ENCODE data around the gene KIF21A.
"Not testable (repeated sequence)": the region's sequence is repeated elsewhere in the genome, so short reads cannot be mapped to it uniquely, and the experiment has no call there.

KIF21A gene

DNA sequence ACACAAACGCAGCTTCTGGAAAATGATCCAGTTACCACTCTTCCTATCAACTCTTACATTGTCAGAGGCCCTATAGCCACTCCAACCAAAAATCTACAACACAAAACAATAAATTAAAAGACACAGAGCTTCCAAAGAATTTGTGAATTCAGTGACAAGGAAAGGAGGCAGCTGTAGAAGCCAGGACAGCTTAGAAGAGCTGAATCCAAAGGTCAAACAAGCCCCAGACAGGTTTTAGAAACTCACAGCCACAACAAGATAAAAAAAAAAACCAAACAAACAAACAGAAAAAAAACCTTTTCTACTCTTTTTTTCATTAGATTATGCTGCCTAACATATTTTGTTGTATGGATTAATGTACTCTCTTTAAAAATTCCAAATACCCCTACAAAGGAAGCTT, 94.4 kb downstream of the KIF21A start:
- no peak for DNase-seq (ENCODE audit: low read depth in 2 of 3, low spot score in 1 of 3)

- DNase-seq (ENCODE audit: low read depth in 2 of 3, low spot score in 1 of 3), result no peak
These were observed 98.0 kb downstream of the KIF21A start for GRCh38 chr12:39344926-39345325.

GRCh38 chr12:39343665-39344064, 99.3 kb downstream of the KIF21A start:
- DNase-seq (ENCODE audit: low read depth in 2 of 3, low spot score in 1 of 3), result no peak

GRCh38 chr12:39341761-39342160, 101.2 kb downstream of the KIF21A start:
- DNase-seq (ENCODE audit: low read depth in 2 of 3, low spot score in 1 of 3), result no peak

DNA sequence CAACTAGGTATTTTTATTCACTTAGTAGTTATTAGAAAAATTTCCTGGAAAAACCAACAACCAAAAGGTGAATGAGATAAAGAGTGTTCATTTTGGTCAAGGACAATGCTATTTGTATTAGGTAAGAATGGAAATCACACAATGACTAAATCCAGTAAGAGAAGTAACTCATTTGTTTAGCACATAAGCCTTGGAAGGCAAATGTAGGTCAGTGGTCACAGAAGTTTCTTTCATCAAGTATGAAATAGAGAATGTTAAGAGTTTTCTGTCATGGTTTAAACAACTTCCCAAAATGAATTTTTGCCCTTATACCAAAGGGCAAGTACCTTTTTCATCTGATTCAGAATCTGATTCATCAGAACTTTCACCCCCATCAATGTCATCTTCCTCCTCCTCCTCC, 101.7 kb downstream of the KIF21A start:
- DNase-seq (ENCODE audit: low read depth in 2 of 3, low spot score in 1 of 3), result no peak

- DNase-seq (ENCODE audit: low read depth in 2 of 3, low spot score in 1 of 3), result no peak
These were observed 110.2 kb downstream of the KIF21A start for GRCh38 chr12:39332661-39333175.

DNA sequence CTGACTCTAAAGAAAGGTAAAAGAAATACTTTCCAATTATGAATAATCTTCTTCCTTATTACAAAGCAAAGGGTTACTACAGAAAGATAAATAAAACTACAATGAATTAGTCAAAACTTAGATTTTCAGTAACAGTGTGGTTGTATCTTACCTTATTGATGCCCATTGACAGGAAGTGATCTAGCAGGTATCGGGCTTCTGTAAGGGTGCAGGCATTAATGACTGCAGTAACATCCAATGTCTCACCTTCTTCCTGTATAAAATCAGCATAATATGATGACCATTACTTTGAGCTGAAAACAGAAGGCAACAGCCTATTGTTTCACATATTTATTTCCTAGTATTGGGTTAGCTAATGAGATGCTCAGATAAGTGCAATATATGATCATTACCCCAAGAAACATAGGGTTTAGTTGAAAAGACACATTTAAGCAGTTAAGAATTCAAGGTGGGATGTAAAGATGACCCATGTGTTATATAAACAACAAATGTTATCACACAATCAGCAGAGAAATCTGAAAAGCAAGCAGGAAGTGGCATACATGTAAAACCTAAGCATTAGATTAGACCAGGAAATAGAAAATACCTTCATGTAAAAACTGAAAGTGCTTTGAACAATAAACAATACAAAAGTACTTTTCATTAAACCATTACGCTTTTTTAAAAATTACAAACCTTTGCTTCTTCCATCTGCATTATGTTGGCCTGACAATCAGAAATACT, 111.2 kb downstream of the KIF21A start:
- DNase-seq (ENCODE audit: low read depth in 2 of 3, low spot score in 1 of 3), result no peak

- DNase-seq (ENCODE audit: low read depth in 2 of 3, low spot score in 1 of 3), result no peak
These were observed 113.0 kb downstream of the KIF21A start for GRCh38 chr12:39329876-39330275.

DNA sequence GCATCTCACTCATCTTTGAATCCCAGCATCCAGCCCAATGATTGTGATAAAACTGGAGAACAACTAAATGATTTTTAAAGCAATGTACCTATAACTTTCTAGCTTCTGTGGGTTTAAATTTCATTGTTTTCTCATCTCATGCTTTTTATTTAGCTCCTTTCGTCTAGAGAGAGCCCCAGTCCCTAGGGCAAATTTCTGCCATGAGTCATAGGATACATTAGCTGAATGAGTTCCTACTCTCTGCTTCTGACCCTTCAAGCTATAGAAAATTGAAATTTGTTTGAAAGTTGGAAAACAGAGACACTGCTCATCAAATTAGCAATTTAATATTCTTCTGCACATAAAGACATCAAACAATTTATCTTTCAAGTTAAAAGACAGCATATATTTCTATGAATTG, 113.9 kb downstream of the KIF21A start:
- DNase-seq (ENCODE audit: low read depth in 2 of 3, low spot score in 1 of 3), result no peak

DNA sequence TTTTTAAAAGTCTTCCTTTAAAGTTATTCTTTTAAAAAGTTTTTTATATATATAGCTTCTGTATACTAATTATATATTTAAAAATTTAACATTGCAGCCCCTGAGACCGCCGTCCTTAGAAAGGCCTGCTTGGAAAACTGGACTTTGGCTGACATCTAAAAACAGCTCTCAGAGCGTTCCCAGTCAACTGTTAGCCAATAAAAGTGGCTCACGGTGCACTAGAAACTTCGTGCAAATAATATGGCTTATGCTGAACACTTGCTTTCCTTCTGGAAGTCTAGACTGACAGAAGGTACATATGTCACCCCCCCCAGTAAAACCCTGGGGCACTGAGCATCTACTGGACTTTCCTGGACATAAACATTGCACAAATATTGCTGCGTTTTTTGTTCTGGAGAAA, 115.0 kb downstream of the KIF21A start:
- no peak for DNase-seq (ENCODE audit: low read depth in 2 of 3, low spot score in 1 of 3)

DNA sequence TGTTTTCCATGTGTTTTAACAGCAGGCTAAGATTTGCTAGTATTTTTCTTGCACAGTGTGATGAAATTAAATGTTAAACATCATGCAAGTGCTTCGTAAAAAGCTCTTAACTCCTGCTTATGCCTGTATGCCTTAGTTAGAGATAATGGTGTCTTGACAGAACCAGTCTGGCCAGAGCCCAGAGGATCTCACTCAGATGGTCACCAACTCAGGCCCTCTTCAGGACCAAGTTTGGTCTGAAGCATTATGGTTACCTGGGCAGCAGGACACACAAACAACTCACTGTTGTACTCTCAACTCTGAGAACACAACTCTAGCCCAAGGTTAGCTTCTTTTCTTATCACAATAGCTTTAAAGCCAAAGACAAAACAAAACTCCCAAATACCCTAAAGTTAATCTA, 115.4 kb downstream of the KIF21A start:
- DNase-seq (ENCODE audit: low read depth in 2 of 3, low spot score in 1 of 3), result no peak

DNA sequence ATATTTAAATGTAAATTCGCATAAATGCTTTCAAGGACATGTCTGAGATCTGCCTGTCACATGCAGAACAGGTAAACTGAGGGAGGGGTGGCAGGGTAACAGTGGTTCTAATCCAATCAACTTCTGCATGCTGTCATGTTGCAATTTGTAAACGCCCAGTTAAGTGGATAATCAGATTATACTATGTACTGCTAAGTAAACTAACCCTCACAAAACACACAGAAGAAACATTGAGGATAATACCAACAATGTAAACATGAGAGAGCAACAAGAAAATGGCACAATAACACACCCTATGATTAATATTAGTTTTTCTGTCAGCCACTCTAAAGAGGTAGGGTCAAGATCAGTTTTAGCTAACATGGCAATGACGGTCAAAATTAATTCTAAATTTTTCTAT, 123.7 kb downstream of the KIF21A start:
- DNase-seq (ENCODE audit: low read depth in 2 of 3, low spot score in 1 of 3), result no peak

DNA sequence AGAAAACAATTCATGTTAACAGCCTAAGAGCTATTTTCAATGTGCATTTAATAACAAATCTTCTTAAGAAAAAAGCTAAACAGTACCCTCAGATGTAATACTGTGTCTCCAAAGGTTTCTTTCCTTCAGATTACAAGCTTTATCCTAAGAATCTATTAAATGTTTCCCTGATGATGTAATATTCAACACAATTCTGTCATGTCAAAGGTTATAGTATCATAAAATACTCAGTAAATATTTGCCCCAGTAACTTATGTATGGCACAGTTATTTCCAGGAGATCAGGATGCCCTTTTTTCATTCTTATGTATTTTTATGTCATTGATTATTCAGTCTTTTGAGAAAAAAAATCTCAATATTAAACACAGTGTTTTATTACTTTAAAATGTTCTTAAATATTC, 128.4 kb downstream of the KIF21A start:
- no peak for DNase-seq (ENCODE audit: low read depth in 2 of 3, low spot score in 1 of 3)

DNA sequence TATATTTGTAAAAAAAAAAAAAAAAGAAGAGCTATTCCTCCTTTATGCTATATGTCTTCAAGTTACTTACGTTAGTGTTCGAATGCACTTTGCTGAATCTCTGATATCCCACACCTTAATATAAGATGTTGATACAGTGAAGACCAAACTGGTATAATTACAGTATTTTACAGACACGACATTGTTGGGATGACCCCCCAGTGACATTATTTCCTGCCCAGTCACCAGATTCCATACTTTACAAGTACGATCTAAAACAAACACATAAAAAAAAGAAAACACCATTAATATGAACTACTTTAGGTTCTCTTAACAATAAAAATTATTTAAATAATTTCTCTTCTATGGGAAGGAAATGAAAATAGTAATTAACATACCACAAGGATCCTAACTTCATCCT, 133.4 kb downstream of the KIF21A start:
- no peak for DNase-seq (ENCODE audit: low read depth in 2 of 3, low spot score in 1 of 3)

GRCh38 chr12:39301422-39301821, 141.5 kb downstream of the KIF21A start:
- no peak for DNase-seq (ENCODE audit: low read depth in 2 of 3, low spot score in 1 of 3)

DNA sequence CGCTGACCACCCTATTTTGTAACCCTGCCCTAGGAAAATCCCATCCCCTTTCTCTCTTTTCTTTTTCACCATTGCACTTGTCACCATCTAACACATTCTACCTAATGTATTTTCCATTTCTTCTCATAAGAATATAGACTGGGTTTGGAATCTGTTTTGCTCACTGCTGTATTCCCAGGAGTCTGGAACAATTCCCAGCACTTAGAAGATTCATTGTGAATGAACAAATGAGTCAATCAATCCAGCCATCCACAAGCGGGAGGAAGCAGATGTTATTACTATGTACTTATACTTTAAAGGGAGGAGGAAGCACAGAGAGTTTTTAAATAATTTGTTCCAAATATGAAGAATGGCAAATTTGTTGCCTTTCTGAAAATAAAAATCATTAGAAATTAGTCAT, 142.1 kb downstream of the KIF21A start:
- no peak for DNase-seq (ENCODE audit: low read depth in 2 of 3, low spot score in 1 of 3)

DNA sequence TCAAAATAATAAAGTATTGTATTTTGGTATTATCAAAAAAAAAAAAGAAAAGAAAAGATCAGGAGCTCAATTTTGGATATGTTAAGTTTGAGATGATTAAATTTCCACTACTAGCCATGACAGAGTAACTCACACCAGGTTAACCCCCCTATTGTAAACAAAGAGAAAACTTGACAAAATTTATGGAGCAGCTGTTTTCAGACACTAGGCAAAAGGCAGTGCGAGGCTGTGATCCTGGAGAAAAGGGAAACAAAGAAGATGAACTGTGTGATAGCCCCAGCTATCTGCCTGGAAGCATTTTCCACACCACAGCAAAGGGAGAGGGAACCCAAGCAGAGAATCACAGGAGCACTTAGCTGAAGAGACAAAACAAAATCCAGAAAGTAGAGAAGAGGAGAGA, 145.0 kb downstream of the KIF21A start:
- no peak for DNase-seq (ENCODE audit: low read depth in 2 of 3, low spot score in 1 of 3)

- no peak for DNase-seq (ENCODE audit: low read depth in 2 of 3, low spot score in 1 of 3)
These were observed 146.4 kb downstream of the KIF21A start for GRCh38 chr12:39296496-39296895.

DNA sequence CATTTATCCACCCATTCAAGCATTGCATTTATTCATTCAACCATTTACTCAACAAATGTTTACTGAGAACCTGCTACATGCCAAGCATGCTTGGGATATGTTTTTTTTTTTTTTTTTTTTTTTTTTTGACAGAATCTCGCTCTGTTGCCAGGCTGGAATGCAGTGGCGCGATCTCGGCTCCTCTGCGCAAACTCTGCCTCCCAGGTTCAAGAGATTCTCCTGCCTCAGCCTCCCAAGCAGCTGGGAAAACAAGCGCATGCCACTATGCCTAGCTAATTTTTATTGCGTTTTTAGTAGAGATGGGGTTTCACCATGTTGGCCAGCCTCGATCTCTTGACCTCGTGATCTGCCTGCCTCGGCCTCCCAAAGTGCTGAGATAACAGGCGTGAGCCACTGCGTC, 147.3 kb downstream of the KIF21A start:
- DNase-seq (ENCODE audit: low read depth in 2 of 3, low spot score in 1 of 3), result not testable (repeated sequence)

GRCh38 chr12:39294715-39295114, 148.2 kb downstream of the KIF21A start:
- no peak for DNase-seq (ENCODE audit: low read depth in 2 of 3, low spot score in 1 of 3)

DNA sequence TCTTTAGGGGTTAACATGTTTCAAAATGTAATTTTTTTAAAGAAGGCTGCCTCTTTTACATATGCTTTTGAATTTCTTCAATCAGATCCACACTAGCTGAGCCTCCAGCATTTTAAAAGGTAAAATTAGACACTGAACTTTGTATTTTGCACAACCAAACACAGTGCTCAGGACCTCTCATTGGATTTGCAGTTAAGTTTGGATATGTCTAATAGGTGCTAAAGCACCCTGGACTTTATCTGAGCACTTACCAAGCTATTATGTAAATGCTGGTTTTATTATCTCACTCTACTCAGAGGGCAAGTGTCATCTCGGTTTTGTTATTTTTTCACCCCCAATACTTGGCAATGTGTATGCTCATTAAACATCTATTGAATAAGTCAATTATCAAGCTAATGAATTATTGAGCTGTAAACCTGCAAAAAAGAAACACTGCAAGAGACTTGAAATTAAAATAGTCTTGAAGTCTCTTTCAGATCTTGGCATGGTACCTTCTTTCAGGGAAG, 150.7 kb downstream of the KIF21A start:
- no peak for DNase-seq (ENCODE audit: low read depth in 2 of 3, low spot score in 1 of 3)

GRCh38 chr12:39287817-39288216, 155.1 kb downstream of the KIF21A start:
- DNase-seq (ENCODE audit: low read depth in 2 of 3, low spot score in 1 of 3), result no peak

DNA sequence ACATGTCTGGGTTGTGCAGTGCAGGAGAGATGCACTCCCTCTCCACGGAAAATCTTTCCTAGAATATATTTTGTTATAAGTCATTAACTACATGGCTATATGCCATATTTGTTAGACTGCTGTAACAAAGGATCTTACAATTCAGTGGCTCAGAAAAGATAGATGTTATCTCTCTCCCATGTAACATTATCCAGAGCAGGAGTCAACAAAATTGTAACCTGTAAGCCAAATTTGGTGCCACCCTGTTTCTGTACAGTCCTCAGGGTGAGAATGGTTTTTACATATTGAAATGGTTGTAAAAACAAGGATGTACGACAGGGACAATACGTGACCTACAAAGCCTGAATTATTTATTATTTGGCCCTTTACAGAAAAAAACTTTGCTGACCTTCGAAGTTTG, 155.5 kb downstream of the KIF21A start:
- no peak for DNase-seq (ENCODE audit: low read depth in 2 of 3, low spot score in 1 of 3)

All from stimulated activated CD4-positive, alpha-beta T cell treated with anti-CD3 and anti-CD28 coated beads, Interleukin-12 subunit alpha, Interleukin-12 subunit beta, amount 100 ng/mL, for 48 hours (primary cell).